Heart left ventricle (tissue), 13 donors: Measurements from ENCODE around the gene MRE11.

Source experiments
- POLR2A ChIP-seq, 2 donors: fragments of 450-650 bp; IDR thresholded peaks; one replicate each; pipeline ENCODE4 v1.6.1; 2017; ENCODE audit warnings: antibody characterized with exemption in 2 of 2, mild to moderate bottlenecking in 2 of 2, moderate library complexity in 2 of 2
- TF ChIP-seq, protein P1 (sequence below), 12 donors: fragments of 200-600 bp; sonication (generic) in 4 of 12; IDR thresholded peaks; one replicate each; pipeline versions ENCODE4 v1.5.0 to v1.8.0; 2018 to 2022; ENCODE audit warnings: antibody characterized with exemption in 12 of 12, mild to moderate bottlenecking in 5 of 12
- donor health status: ischemic (EF 13 %, LVEDD 7.1; RV severe dilation, severe dysfunction).
- donor health status: DM: no; HTN: yes; CAD: no.
- donor health status: DM: no; HTN: no; CAD: no.
- donor health status: ischemic (EF 25% LVEDD 6.9; RV normal size, moderate dysfunction).
- donor health status: ischemic (EF 25% LVEDD 5.7; RV mildly dilated, moderate dysfunction).
- donor health status: ischemic (EF 35%, LVEDD 5.7; RV mildly dilated, moderate dysfunction).
- donor health status: nonischemic (EF 11% LVEDD 7.7; RV severe dilation, severe dysfunction).
- donor health status: DM: yes; HTN: yes; CAD: no.
- donor health status: PGD.
- donor health status: ischemic (EF 29% LVEDD 5.4; RV normal size, mild dysfunction).
- donor health status: nonischemic (EF 23%, LVEDD 6.1; RV moderate dilation, normal function).

DNA sequence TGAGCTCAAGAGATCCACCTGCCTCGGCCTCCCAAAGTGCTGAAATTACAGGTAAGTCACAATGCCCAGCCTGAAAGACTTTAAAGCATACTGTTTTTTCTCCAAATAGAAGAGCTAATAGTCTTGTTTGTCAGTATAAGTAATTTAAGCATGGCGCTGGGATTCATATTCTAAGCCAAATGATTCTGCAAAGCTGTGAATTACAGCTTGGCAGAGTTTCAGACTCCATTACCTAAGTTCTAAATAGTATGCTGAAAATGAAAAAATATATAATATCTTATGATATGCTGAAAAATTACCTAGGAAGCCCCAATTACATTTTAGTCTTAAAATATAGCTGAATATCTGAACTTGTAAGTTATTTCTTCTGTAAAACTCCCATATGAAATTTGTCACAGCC is 39.3 kb downstream of the MRE11 start:
- TF ChIP-seq POLR2A (IDR thresholded peaks at IDR 0.05), result no peak
- TF ChIP-seq, protein P1, sequence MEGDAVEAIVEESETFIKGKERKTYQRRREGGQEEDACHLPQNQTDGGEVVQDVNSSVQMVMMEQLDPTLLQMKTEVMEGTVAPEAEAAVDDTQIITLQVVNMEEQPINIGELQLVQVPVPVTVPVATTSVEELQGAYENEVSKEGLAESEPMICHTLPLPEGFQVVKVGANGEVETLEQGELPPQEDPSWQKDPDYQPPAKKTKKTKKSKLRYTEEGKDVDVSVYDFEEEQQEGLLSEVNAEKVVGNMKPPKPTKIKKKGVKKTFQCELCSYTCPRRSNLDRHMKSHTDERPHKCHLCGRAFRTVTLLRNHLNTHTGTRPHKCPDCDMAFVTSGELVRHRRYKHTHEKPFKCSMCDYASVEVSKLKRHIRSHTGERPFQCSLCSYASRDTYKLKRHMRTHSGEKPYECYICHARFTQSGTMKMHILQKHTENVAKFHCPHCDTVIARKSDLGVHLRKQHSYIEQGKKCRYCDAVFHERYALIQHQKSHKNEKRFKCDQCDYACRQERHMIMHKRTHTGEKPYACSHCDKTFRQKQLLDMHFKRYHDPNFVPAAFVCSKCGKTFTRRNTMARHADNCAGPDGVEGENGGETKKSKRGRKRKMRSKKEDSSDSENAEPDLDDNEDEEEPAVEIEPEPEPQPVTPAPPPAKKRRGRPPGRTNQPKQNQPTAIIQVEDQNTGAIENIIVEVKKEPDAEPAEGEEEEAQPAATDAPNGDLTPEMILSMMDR (IDR thresholded peaks at IDR 0.05), result no peak
